HCT116 (cell line): ENCODE results near the gene RNU1-1. TPM values are rescaled to one million over a fixed set of nuclear protein-coding genes. Genes with fewer than 3 reads are reported as not detected.
A peak's percentile ranks its signal among the peaks of the same experiment; 100 is the strongest.
"Not testable (repeated sequence)": the region's sequence is repeated elsewhere in the genome, so short reads cannot be mapped to it uniquely, and the experiment has no call there.

Source experiments
- ATAC-seq: fragments of 200-7000 bp; cut with Tn5 transposase; 2 replicates; pipeline ENCODE4 v1.9.1; 2020; ENCODE audit warnings: mild to moderate bottlenecking, moderate library complexity
- BruUV-seq: library from RNA; stranded (reverse); fragments of 400-500 nt; replicated peaks from 2 replicates; lab custom pipeline; 2021; lab: Mats Ljungman, UMichigan
- CTCF ChIA-PET: fragments of 300-600 bp; sonication (Branson Sonifier 250); formaldehyde crosslinking; loops from one replicate; lab custom pipeline; 2021; ENCODE audit warnings: antibody characterized with exemption; lab: Charles Lee
- POLR2A ChIA-PET: fragments of 300-600, 350-600 bp; sonication (Branson Sonifier 250); formaldehyde crosslinking; loops from one replicate; lab custom pipeline; 2021; ENCODE audit warnings: antibody characterized with exemption; lab: Charles Lee
- RAD21 ChIA-PET, 2 experiments: fragments of 300-600 bp; sonication (Branson Sonifier 250); formaldehyde crosslinking; loops; one replicate each; lab custom pipeline; 2023; ENCODE audit warnings: low total read pairs in 2 of 2; ENCODE audit not compliant: uncharacterized antibody in 2 of 2, unreplicated experiment in 2 of 2, low non-redundant PET in 1 of 2; lab: Charles Lee
- DNase-seq: peaks from one replicate; pipeline ENCODE4 v3.0.0-alpha.2; 2010; ENCODE audit warnings: low read depth, low spot score
- H2AFZ ChIP-seq: fragments of 200-600 bp; shearing (Covaris generic), sonication (generic); 2 replicates; pipeline ENCODE4 v1.6.1; 2017; ENCODE audit warnings: low read depth, mixed run types, mixed read lengths, antibody characterized with exemption, low read length; ENCODE audit not compliant: poor library complexity, severe bottlenecking
- H3K27ac ChIP-seq: 2 replicates; pipeline ENCODE4 v1.5.1; 2012; ENCODE audit warnings: low read depth, low read length
- H3K27me3 ChIP-seq: fragments of 200-600 bp; sonication (generic); 2 replicates; pipeline ENCODE4 v1.6.1; 2016; ENCODE audit warnings: mixed run types, low read length, mixed read lengths; ENCODE audit not compliant: insufficient read depth
- H3K36me3 ChIP-seq, 2 experiments: fragments of 200-500 bp in 1 of 2; fragments of 200-600 bp in 1 of 2; sonication (Bioruptor generic) in 1 of 2; sonication (generic) in 1 of 2; 2 replicates each; pipeline versions ENCODE4 v1.5.1 to v1.6.1; 2014 to 2016; ENCODE audit warnings: low read length in 2 of 2, inconsistent platforms in 1 of 2, mixed read lengths in 1 of 2, mixed run types in 1 of 2; ENCODE audit not compliant: insufficient read depth in 2 of 2, control insufficient read depth in 1 of 2
- H3K4me1 ChIP-seq, 2 experiments: fragments of 200-600 bp in 1 of 2; sonication (generic) in 1 of 2; 2 replicates each; pipeline versions ENCODE4 v1.5.1 to v1.6.1; 2012 to 2017; ENCODE audit warnings: low read length in 2 of 2, inconsistent platforms in 1 of 2, mild to moderate bottlenecking in 1 of 2, mixed read lengths in 1 of 2, mixed run types in 1 of 2, moderate library complexity in 1 of 2; ENCODE audit not compliant: insufficient read depth in 2 of 2, control insufficient read depth in 1 of 2
- H3K4me2 ChIP-seq: fragments of 200-600 bp; sonication (generic); 2 replicates; pipeline ENCODE4 v1.6.1; 2017; ENCODE audit warnings: mixed run types, low read length, mixed read lengths
- H3K4me3 ChIP-seq, 2 experiments: fragments of 200-600 bp in 1 of 2; sonication (generic) in 1 of 2; replicated peaks in 1 of 2; 2 replicates each; pipeline ENCODE4 v1.5.1; 2011 to 2016; ENCODE audit warnings: low read length in 2 of 2, control low read depth in 1 of 2, low read depth in 1 of 2, mild to moderate bottlenecking in 1 of 2, mixed read lengths in 1 of 2, mixed run types in 1 of 2
- H3K79me2 ChIP-seq: fragments of 200-600 bp; sonication (generic); 2 replicates; pipeline ENCODE4 v1.6.1; 2017; ENCODE audit warnings: mild to moderate bottlenecking, mixed run types, low read length, moderate library complexity, mixed read lengths; ENCODE audit not compliant: insufficient read depth
- H3K9ac ChIP-seq: fragments of 200-600 bp; sonication (generic); 2 replicates; pipeline ENCODE4 v1.6.1; 2016; ENCODE audit warnings: low read length, mixed read lengths
- H3K9me2 ChIP-seq: fragments of 200-600 bp; sonication (generic), shearing (Covaris generic); 2 replicates; pipeline ENCODE4 v1.6.1; 2017; ENCODE audit warnings: mixed run types, mild to moderate bottlenecking, moderate library complexity; ENCODE audit not compliant: insufficient read depth
- H3K9me3 ChIP-seq, 2 experiments: fragments of 200-500 bp in 1 of 2; fragments of 200-600 bp in 1 of 2; sonication (Bioruptor generic) in 1 of 2; sonication (generic) in 1 of 2; 2 replicates each; pipeline ENCODE4 v1.6.1; 2014 to 2017; ENCODE audit warnings: low read length in 2 of 2, mixed read lengths in 2 of 2, inconsistent platforms in 1 of 2, low read depth in 1 of 2, mild to moderate bottlenecking in 1 of 2, mixed run types in 1 of 2, moderate library complexity in 1 of 2; ENCODE audit not compliant: control insufficient read depth in 1 of 2, insufficient read depth in 1 of 2
- H4K20me1 ChIP-seq: fragments of 200-600 bp; sonication (generic), shearing (Covaris generic); 2 replicates; pipeline ENCODE4 v1.6.1; 2017; ENCODE audit warnings: mixed run types, mild to moderate bottlenecking, moderate library complexity; ENCODE audit not compliant: insufficient read depth
- CBX3 ChIP-seq: IDR thresholded peaks from 2 replicates; pipeline ENCODE4 v1.6.1; 2012; ENCODE audit warnings: low read depth
- YY1 ChIP-seq: IDR thresholded peaks from 2 replicates; pipeline ENCODE4 v1.6.1; 2011; ENCODE audit warnings: low read length, low read depth, moderate library complexity, mild to moderate bottlenecking; ENCODE audit not compliant: insufficient replicate concordance; ENCODE audit errors: extremely low read depth
- intact Hi-C: fragments of 100-400 bp; cut with micrococcal nuclease; formaldehyde crosslinking; loops from 2 replicates; pipeline ENCODE4 v1.10.0; 2022
- total RNA-seq: library from RNA; stranded (reverse); gene quantifications from one replicate; pipeline ENCODE4 v1.2.1, GENCODE V29; 2021; ENCODE audit not compliant: unreplicated experiment

Gene RNU1-1
- total RNA-seq, 1 experiment from 2014 or later, result 1,685 TPM

GRCh38 chr1:16506364-16507136 is 7.5 kb downstream of the RNU1-1 start:
- H3K27me3 ChIP-seq, result not testable (repeated sequence)

GRCh38 chr1:16505870-16506269 is 8.2 kb downstream of the RNU1-1 start:
- H3K9me2 ChIP-seq, H3K9me3 ChIP-seq, intact Hi-C loops, H3K4me1 ChIP-seq, H4K20me1 ChIP-seq, H3K4me3 ChIP-seq, H2AFZ ChIP-seq, H3K27me3 ChIP-seq, H3K4me2 ChIP-seq, DNase-seq, H3K36me3 ChIP-seq, H3K79me2 ChIP-seq, ATAC-seq, CTCF ChIA-PET, RAD21 ChIA-PET, BruUV-seq, H3K9ac ChIP-seq, H3K27ac ChIP-seq: not testable (repeated sequence)
- POLR2A ChIA-PET, result interaction anchor here (1.6 kb wide), 1 partner anchor 8 kb away, joined by 3 read pairs; no protein-coding TSS in a partner anchor

More at GRCh38 chr1:16506364-16507136, 7.5 kb downstream of the RNU1-1 start:
- BruUV-seq, H3K4me3 ChIP-seq, H3K9me2 ChIP-seq, intact Hi-C loops, H3K9ac ChIP-seq, RAD21 ChIA-PET, H3K4me1 ChIP-seq, CTCF ChIA-PET, H3K36me3 ChIP-seq, ATAC-seq, H3K9me3 ChIP-seq, H3K4me2 ChIP-seq, H3K79me2 ChIP-seq, H3K27ac ChIP-seq, H2AFZ ChIP-seq, H4K20me1 ChIP-seq, POLR2A ChIA-PET: not testable (repeated sequence)
- peak; percentile 42 for DNase-seq
- TF ChIP-seq CBX3 (peak; percentile 100), YY1 (peak; percentile 22)
